HUDEP-2 (cell line): ENCODE measurements around the gene TMEM14C.
A peak's percentile ranks its signal among the peaks of the same experiment; 100 is the strongest.

Source experiments
- DNase-seq, 76 experiments: peaks; one replicate each; lab custom pipeline; 2025; ENCODE audit not compliant: unreplicated experiment in 76 of 76; lab: John Stamatoyannopoulos, UW

TMEM14C gene

DNA sequence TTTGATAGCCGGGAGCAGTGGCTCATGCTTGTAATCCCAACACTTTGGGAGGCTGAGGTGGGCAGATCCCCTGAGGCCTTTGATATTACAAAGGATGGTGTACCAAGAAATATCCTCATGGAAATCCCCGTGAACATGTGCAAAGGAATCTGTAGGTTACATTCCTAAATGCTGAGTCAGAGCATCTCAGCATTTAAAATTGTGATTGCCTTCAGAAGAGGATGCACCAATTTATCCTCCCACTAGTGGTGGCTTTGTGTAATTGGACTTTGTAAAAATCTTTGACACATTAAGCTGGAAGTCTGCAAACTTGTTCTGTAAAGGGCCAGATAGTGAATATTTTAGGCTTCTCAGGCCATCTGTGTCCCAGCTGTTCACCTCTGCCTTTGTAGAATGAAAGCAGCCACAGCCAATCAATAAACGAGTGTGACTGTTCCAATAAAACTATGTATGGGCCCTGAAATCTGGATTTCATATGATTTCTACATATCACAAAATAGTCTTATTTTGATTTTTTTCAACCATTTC lies 36.5 kb downstream of the TMEM14C start:
- peak in 30 of 76 experiments; percentile 18 to 63 (median 40) for DNase-seq

DNA sequence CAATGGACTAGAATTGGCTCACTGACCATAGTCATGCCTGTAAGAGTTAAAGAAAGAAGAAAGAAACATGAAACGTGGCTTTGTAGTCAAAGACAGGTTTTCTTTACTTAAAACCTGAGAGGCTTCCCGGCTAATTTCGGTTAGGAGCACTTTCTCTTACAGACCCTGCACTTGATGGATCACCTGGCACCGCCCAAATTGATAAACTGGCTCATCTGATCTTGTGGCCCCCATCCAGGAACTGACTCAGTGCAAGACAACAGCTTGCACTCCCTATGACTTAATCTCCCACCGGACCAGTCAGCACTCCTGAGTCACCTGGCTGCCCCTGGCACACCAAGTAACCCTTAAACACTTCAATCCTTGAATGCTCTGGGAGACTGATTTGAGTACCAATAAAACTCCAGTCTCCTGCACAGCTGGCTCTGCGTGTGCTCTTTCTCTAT lies 37.0 kb downstream of the TMEM14C start:
- peak in 47 of 76 experiments; percentile 5 to 67 (median 34) for DNase-seq

DNA sequence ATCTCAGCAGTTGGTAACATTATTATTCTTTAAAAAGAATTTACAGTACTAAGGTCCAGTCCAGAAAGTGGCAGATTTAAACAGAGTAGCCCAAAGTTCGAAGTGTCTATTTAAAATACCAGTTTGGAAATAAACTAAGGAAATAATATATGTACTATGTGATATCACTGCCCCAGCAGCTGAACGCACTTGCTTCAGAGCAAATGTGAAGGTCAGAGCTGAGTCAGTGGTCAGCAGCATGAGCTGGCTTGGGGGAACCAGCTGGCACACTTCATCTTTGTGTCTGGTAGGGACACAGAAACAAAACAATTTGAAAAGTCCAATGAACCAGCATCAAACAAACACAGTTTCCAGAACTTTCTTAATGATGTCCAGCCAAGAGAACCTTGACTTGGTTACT lies 40.1 kb downstream of the TMEM14C start:
- DNase-seq = no peak

DNA sequence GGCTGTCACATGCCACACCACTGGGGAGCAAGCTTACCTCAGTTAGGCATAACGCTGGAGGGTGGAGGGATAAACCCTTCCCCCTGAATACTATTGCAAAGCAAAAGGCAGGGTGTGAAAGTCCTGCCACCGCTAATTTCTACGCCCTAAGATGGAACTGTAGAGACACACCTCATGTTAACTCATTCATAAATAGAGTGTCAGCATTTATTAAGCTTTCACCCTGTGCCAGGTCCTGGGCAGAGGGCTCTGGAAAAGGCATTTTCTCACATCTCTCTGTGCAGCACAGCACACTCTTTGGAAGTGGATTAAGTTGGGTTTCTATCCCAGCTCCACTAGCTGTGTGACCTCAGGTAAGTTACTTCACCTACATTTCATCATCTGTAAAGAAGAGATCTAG lies 46.5 kb downstream of the TMEM14C start:
- DNase-seq = no peak

DNA sequence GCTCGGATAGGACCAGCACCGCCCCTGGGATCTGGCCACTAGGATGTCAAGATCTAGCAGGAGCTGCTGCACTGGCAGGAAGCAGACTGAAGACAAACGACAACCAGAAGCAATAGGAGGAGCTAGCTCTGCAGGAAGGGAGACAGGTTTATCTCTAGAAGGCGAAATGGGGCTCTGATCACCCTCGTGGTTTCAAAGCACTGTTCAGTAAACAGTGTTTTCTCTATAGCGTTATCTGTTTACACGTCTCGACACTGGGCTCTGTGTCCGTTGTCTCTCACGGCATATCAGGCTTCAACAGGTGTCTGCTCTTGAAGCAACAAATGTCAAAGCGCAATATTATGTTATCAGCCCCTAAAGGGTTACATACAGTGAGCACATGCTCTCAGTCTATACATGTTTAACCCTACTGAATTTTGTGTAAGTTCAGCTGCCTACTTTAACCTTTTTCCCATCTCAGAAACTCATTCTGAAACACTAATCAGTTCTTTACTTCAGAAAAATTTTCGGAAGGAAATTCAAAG lies 48.6 kb downstream of the TMEM14C start:
- DNase-seq = peak; percentile 27 to 94 (median 78)

DNA sequence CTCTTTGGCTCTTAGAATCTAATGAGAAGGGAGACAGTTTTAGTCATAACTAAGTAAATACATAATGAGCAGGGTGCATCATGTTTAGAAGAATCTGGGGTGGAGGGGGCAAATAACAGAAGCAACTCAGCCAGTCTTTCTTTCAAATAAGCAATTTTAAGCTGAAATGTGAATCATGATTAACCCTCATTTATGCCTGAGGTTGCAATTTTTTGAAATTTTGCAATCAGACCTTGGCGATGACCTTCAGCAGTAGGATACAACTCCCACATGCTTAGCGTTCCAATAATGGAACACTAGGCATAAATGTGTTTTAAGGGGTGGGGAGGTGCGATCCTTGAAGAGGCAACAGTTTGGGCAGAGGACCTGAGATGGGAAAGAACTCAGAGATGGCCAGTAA lies 55.4 kb downstream of the TMEM14C start:
- no peak for DNase-seq

DNA sequence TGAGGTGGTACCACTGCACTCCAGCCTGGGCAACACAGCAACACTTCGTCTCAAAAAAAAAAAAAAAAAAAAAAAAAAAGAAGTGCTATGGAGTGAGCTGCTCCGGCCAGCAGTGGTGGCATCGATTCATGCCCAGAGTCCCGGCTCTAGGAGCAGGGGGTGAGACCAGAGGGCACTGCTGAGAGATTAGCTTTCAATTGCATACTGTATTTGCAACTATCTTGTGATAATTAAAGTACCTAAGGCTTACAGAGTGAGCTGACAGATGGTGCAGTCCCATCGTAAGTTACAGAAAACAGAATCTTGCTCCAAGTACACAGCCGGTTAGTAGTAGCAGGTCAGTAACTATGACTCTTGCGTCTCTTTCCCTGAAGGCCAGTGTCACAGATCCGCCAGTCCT lies 56.2 kb downstream of the TMEM14C start:
- DNase-seq = no peak
